Daoy (cell line): Measurements from ENCODE around the gene CRIP1. TPM values are rescaled to one million over a fixed set of nuclear protein-coding genes. Genes with fewer than 3 reads are reported as not detected.
A peak's percentile ranks its signal among the peaks of the same experiment; 100 is the strongest.

Experiments used
- DNase-seq: peaks from one replicate; pipeline ENCODE4 v3.0.0-alpha.2; 2015; ENCODE audit warnings: low read depth
- total RNA-seq: library from RNA; depleted of rRNA; stranded (reverse); fragments of >200 nt; shearing (Covaris generic); gene quantifications from 2 replicates; pipeline ENCODE4 v1.2.3, GENCODE V29; 2014

Gene CRIP1
- total RNA-seq, 1 experiment from 2014 or later: 15.0 TPM

- DNase-seq: no peak
Observed at GRCh38 chr14:105450864-105451720, 35.6 kb upstream of the CRIP1 start.

- DNase-seq: no peak
Observed at GRCh38 chr14:105452963-105453362, 33.7 kb upstream of the CRIP1 start.

GRCh38 chr14:105453847-105454246 is 32.8 kb upstream of the CRIP1 start:
- no peak for DNase-seq

- DNase-seq: no peak
Observed at GRCh38 chr14:105455086-105455640, 31.5 kb upstream of the CRIP1 start.

GRCh38 chr14:105455766-105456660 is 30.7 kb upstream of the CRIP1 start:
- no peak for DNase-seq

GRCh38 chr14:105456736-105457617 is 29.7 kb upstream of the CRIP1 start:
- no peak for DNase-seq

- no peak for DNase-seq
Observed at GRCh38 chr14:105458010-105458409, 28.7 kb upstream of the CRIP1 start.

GRCh38 chr14:105458571-105458970 is 28.1 kb upstream of the CRIP1 start:
- DNase-seq: no peak

GRCh38 chr14:105460116-105460515 is 26.6 kb upstream of the CRIP1 start:
- no peak for DNase-seq

- DNase-seq: no peak
Observed at GRCh38 chr14:105460616-105461015, 26.1 kb upstream of the CRIP1 start.

- no peak for DNase-seq
Observed at GRCh38 chr14:105461903-105462302, 24.8 kb upstream of the CRIP1 start.

GRCh38 chr14:105464501-105464900 is 22.2 kb upstream of the CRIP1 start:
- no peak for DNase-seq

- peak; percentile 45 for DNase-seq
Observed at GRCh38 chr14:105465209-105466031, 21.3 kb upstream of the CRIP1 start.

GRCh38 chr14:105466531-105467248 is 20.0 kb upstream of the CRIP1 start:
- DNase-seq: no peak

GRCh38 chr14:105467249-105467941 is 19.3 kb upstream of the CRIP1 start:
- no peak for DNase-seq

- DNase-seq: no peak
Observed at GRCh38 chr14:105467942-105468471, 18.7 kb upstream of the CRIP1 start.

GRCh38 chr14:105468621-105469241 is 18.0 kb upstream of the CRIP1 start:
- DNase-seq: no peak
